Measurements from ENCODE around the gene PNPT1.

The PNPT1 gene

DNA sequence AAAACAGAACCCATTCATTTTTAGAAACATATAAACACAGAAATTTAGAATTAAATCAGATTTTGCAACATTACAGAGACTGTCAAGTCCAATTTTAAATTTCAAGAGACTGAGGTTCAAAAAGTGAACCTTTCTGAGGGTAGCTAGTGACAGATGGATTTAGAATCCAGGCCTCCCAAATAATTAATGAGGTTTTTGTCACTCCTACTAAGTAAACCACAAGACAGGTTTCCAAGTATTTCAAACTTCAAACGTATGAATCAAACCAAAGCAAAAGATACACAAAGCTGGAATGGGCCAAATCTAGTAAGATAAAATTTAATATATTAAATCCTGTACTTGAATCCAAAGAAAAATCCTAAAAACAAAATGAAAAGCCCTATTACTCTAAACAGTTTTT lies 101.5 kb downstream of the PNPT1 start:
- DNase-seq: no peak

DNA sequence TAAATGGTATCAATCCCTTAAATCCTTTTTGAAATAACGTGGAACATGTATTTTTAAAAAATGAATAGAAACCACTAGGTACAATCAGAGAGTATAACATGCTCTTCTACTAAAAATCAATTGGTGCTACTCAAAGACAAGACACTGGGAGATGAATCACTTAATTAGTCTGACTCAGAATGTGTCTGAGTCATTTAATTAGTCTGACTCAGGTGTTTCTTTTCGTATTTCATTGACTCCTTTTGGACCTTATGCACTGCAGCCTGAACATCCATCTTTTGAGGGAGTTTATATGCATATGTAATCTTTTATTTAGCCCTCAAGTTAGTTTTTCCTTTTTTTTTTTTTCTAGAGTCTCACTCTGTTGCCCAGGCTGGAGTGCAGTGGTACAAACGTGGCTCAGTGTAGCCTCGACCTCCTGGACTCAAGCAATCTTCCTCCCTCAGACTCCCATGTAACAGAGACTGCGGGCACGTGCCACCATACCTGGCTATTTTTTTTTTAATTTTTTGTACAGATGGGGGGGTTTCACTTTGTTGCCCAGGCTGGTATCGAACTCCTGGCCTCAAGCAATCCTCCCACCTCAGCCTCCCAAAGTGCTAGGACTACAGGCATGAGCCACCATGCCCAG lies 102.7 kb downstream of the PNPT1 start:
- no peak for DNase-seq

DNA sequence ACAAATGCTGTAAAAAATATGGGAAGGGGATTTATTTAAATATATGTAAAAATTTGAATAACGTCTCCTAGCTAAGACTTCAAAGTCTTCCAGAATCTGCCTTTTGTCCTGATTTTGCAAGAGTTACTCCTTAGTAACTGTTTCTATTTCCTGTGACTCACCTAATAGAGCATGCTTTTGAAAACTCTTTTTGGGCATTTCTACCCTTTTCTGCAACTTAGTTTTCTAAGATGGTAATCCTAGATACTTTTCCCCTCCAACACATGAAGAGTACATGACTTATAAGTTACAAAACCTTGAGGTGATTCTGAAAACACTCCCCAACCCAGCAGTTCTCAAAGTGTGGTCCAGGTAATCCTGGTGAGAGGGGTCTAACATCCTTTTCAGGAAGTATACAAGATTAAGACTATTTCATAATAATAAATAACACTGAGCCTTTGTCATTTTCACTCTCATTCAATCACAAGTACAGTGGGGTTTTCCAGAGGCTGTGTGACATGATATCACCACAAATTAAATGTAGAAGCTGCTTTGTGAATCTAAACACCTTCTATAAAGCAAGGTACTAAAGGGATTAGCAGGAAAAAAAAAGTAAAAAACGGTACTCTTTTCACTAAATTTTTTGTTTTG lies 108.1 kb downstream of the PNPT1 start:
- DNase-seq: no peak
